ENCODE results near the gene RAD52.
A peak's percentile ranks its signal among the peaks of the same experiment; 100 is the strongest.
"Not testable (repeated sequence)": the region's sequence is repeated elsewhere in the genome, so short reads cannot be mapped to it uniquely, and the experiment has no call there.

The RAD52 gene

GRCh38 chr12:967641-968040, 18.1 kb upstream of the RAD52 start:
- no peak for DNase-seq (ENCODE audit: low spot score)

DNA sequence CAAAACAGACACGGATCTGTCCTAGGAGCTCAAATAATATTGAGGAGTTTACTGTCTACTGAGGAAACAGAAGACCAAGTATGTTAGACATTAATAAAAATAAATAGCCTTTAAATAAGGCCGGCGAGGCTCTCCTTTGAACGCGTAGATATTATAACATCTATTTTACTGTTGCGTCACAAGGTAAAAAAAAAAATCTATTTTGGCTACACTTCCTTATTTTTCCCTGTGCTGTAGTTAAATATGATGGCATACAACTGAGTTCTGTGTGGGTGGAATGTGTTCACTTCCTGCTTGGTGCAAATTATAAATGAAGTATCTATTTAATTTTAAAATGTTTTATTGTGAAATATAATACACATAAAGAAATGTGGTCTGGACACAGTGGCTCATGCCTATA, 17.2 kb upstream of the RAD52 start:
- DNase-seq (ENCODE audit: low spot score): no peak

- DNase-seq (ENCODE audit: low spot score): no peak
These were observed 9.2 kb upstream of the RAD52 start for GRCh38 chr12:958588-959123.

- DNase-seq (ENCODE audit: low spot score): no peak
These were observed 6.4 kb upstream of the RAD52 start for GRCh38 chr12:955939-956338.

- DNase-seq (ENCODE audit: low spot score): no peak
These were observed 5.2 kb upstream of the RAD52 start for GRCh38 chr12:954741-955140.

DNA sequence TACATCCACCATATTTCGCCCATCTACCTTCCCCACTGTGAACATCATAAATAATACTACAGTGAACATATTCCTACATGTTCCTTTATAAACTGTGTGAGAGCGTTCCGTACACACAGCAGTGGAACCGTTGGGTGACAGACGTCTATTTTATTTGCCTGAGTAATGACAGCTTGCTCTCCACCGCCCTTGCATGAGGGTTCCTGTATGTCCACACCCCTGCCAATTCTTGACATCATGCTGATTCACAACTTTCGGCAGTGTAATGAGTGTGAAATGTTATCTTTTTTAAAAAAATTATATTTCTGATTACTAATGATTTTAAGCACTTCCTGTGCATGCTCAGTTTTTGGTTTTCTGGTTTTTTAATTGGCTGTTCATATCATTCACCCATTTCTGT, 4.3 kb upstream of the RAD52 start:
- peak; percentile 32 for DNase-seq (ENCODE audit: low spot score)

DNA sequence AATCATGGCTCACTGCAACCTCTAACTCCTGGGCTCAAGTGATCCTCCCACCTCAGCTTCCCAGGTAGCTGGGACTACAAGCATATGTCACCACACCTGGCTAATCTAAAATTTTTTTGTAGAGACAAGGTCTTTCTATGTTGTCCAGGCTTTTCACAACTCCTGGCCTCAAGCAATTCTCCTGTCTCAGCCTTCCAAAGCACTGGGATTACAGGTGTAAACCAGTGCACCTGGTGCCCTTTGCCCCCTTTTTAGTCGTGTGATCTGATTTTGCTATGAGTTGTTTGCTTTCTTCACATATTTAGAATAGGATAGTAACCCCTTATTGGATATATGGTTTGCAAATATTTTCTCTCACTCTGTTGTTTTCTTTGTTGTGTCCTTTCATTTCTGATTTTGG, 1.7 kb upstream of the RAD52 start:
- DNase-seq (ENCODE audit: low spot score): no peak

- DNase-seq (ENCODE audit: low spot score): no peak
These were observed 1.3 kb downstream of the RAD52 start for GRCh38 chr12:948238-948637.

GRCh38 chr12:946631-947030, 2.9 kb downstream of the RAD52 start:
- DNase-seq (ENCODE audit: low spot score): no peak

GRCh38 chr12:946212-946611, 3.3 kb downstream of the RAD52 start:
- DNase-seq (ENCODE audit: low spot score): no peak

GRCh38 chr12:944211-944610, 5.3 kb downstream of the RAD52 start:
- no peak for DNase-seq (ENCODE audit: low spot score)

GRCh38 chr12:943051-943450, 6.4 kb downstream of the RAD52 start:
- no peak for DNase-seq (ENCODE audit: low spot score)

DNA sequence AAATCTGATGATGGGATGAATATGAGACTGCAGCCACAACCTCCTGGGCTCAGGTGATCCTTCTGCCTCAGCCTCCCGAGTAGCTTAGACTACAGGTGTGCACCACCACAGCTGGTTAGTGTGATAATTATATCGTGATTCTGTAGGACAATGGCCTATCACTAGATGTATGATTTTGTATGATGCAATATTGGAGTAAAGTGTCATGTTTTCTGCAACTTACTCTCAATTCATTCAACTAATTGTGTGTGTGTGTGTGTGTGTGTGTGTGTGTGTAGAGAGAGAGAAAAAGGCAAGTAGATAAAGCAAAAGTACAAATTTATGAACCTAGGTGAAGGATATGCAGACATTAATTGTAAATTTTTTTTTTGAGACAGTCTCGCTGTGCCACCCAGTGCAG, 10.7 kb downstream of the RAD52 start:
- DNase-seq (ENCODE audit: low spot score): no peak

GRCh38 chr12:936377-937345, 12.8 kb downstream of the RAD52 start:
- DNase-seq (ENCODE audit: low spot score): no peak

- not testable (repeated sequence) for DNase-seq (ENCODE audit: low spot score)
These were observed 13.6 kb downstream of the RAD52 start for GRCh38 chr12:935891-936290.

GRCh38 chr12:931591-931990, 17.9 kb downstream of the RAD52 start:
- DNase-seq (ENCODE audit: low spot score): no peak

GRCh38 chr12:931060-931459, 18.4 kb downstream of the RAD52 start:
- DNase-seq (ENCODE audit: low spot score): no peak

GRCh38 chr12:926641-927040, 22.9 kb downstream of the RAD52 start:
- DNase-seq (ENCODE audit: low spot score): no peak

GRCh38 chr12:922285-922684, 27.2 kb downstream of the RAD52 start:
- no peak for DNase-seq (ENCODE audit: low spot score)

DNA sequence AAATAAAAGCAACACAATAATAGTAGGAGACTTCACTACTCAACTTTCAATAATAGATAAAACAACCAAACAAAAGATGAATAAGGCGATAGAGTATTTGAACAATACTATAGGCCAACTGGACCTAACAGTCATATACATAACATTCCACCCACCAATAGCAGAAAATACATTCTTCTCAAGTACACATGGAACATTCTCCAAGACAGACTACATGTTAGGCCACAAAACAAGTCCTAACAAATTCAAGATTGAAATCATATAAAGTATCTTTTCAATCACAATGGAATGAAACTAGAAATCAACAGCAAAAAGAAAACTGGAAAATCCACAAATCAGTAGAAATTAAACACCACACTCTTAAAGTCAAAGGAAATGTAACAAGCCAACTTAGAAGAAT, 28.8 kb downstream of the RAD52 start:
- no peak for DNase-seq (ENCODE audit: low spot score)

GRCh38 chr12:916712-917445, 32.6 kb downstream of the RAD52 start:
- no peak for DNase-seq (ENCODE audit: low spot score)

DNA sequence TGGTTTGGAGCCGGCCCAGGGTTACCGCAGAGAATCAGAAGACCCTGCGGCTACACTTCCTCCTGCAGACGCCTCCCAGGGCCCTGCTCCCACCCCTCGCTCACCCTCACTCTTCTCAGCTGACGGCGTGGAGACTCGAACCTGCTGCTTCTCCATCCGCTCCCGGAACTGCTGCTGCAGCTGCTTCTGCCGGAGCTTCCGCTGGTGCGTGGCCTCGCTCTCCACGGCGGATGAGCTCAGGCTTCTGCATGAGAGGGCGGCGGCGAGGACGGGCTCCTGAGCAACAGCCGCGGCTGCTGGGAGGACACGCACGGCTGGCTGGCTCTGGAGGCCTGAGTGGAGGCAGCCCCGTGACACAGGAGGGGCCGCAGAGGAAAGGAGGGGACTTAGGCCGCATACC, 33.3 kb downstream of the RAD52 start:
- DNase-seq (ENCODE audit: low spot score): no peak

GRCh38 chr12:915090-915489, 34.4 kb downstream of the RAD52 start:
- DNase-seq (ENCODE audit: low spot score): no peak

Measured in cerebellar cortex (tissue), 1 donor.